Rectal smooth muscle tissue (tissue), 1 donor: ENCODE data around the gene SMCO1.
"Not testable (repeated sequence)": the region's sequence is repeated elsewhere in the genome, so short reads cannot be mapped to it uniquely, and the experiment has no call there.

Experiments used
- H3K27ac ChIP-seq: one replicate; pipeline ENCODE4 v1.7.0; 2013; ENCODE audit warnings: low read depth, low read length, inconsistent platforms
- H3K27me3 ChIP-seq: one replicate; pipeline ENCODE4 v1.7.0; 2013; ENCODE audit warnings: low read length; ENCODE audit not compliant: control insufficient read depth, insufficient read depth
- H3K36me3 ChIP-seq: one replicate; pipeline ENCODE4 v1.7.0; 2013; ENCODE audit warnings: low read length; ENCODE audit not compliant: control insufficient read depth, insufficient read depth
- H3K4me1 ChIP-seq: one replicate; pipeline ENCODE4 v1.7.0; 2013; ENCODE audit warnings: low read length; ENCODE audit not compliant: control insufficient read depth, insufficient read depth
- H3K4me3 ChIP-seq: one replicate; pipeline ENCODE4 v1.7.0; 2013; ENCODE audit warnings: low read length
- H3K9ac ChIP-seq: one replicate; pipeline ENCODE4 v1.7.0; 2013; ENCODE audit warnings: low read length

Gene SMCO1

DNA sequence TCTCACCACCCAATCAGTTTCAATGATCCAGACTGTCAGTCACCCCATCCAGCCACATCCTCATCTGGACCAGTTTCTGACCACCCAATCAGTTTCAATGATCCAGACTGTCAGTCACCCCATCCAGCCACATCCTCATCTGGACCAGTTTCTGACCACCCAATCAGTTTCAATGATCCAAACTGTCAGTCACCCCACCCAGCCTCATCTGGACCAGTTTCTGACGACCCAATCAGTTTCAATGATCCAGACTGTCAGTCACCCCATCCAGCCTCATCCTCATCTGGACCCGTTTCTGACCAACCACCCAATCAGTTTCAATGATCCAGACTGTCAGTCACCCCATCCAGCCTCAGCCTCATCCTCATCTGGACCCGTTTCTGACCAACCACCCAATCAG lies 45.0 kb downstream of the SMCO1 start:
- H3K36me3 ChIP-seq = peaks cover 18% of the 10 kb centered on the region

DNA sequence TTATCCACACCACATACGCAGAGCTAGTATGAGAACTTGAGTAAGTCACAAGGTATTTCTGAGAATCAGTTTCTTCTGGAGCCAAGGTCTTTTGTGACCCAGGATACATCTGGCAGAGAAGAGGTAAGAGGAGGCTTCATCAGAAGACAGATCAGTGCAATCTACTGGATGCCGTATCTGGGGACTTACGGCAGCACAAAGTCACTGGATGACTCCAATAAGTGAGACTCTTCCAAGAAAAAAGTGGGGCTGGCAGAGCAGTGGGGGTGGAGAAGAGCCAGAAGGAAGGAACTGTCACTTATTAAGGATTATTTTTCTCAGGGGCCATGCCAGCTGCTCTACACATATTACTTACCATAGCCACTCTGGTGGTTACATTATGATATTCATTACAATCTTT lies 51.3 kb downstream of the SMCO1 start:
- Histone ChIP-seq H3K9ac (no peak overlapping the region), H3K36me3 (no peaks in the 10 kb centered on the region), H3K27ac (no peak overlapping the region), H3K4me1 (no peaks in the 10 kb centered on the region), H3K27me3 (no peaks in the 10 kb centered on the region), H3K4me3 (no peak overlapping the region)

More for the DNA sequence above, 45.0 kb downstream of the SMCO1 start:
- H3K27ac ChIP-seq, H3K9ac ChIP-seq, H3K27me3 ChIP-seq, H3K4me1 ChIP-seq, H3K4me3 ChIP-seq: not testable (repeated sequence)

- Histone ChIP-seq H3K9ac (no peak overlapping the region), H3K36me3 (no peaks in the 10 kb centered on the region), H3K27ac (no peak overlapping the region), H3K4me1 (no peaks in the 10 kb centered on the region), H3K4me3 (no peak overlapping the region), H3K27me3 (no peaks in the 10 kb centered on the region)
Observed at GRCh38 chr3:196463478-196463756, 51.7 kb downstream of the SMCO1 start.

DNA sequence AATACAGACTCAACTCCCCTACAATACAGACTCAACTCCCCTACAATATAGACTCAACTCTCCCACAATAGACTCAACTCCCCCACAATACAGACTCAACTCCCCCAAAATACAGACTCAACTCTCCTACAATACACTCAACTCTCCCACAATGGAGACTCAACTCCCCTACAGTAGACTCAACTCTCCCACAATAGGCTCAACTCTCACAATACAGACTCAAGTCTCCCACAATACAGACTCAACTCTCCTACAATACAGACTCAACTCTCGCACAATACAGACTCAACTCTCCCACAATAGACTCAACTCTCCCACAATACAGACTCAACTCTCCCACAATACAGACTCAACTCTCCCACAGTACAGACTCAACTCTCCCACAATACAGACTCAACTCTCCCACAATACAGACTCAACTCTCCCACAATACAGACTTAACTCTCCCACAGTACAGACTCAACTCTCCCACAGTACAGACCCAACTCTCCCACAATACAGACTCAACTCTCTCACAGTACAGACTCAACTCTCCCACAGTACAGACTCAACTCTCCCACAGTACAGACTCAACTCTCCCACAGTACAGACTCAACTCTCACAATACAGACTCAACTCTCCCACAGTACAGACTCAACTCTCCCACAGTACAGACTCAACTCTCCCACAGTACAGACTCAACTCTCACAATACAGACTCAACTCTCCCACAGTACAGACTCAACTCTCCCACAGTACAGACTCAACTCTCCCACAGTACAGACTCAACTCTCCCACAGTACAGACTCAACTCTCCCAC lies 52.3 kb downstream of the SMCO1 start:
- H3K4me3 ChIP-seq, H3K27me3 ChIP-seq, H3K9ac ChIP-seq, H3K27ac ChIP-seq, H3K36me3 ChIP-seq, H3K4me1 ChIP-seq: not testable (repeated sequence)

DNA sequence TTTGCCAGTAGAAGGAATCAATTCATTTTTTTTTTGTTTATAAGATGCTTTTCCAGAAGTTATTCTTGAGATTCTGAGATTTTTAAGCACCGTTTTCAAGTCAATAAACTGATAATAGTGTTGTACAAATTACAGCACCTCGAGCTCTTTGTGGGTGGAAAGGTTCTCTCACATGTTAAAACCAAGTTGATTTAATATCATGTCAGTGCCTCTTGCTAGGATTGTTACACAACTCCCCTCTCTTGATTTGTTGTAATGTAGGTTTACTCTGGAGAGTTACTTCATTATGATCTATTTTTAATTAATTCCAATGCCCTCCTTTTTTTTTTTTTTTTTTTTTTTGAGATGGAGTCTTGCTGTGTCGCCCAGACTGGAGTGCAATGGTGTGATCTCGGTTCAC lies 57.1 kb downstream of the SMCO1 start:
- H3K4me3 ChIP-seq = no peak overlapping the region
- H3K27me3 ChIP-seq = no peaks in the 10 kb centered on the region
- no peak overlapping the region for H3K27ac ChIP-seq
- H3K36me3 ChIP-seq = no peaks in the 10 kb centered on the region
- H3K4me1 ChIP-seq = no peaks in the 10 kb centered on the region
- H3K9ac ChIP-seq = no peak overlapping the region

DNA sequence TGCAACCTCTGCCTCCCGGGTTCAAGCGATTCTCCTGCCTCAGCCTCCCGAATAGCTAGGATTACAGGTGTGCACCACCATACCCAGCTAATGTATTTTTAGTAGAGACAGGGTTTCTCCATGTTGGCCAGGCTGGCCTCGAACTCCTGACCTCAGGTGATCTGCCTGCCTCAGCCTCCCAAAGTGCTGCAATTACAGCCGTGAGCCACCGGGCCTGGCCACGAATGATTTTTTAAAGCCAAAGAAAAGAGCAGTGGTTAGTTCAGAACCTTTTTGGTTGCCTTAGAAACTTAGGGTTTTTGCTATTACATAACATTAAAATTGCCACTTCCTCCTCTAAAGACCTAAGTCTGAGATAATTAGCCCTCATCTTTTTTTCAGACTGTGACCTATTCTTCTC lies 57.7 kb downstream of the SMCO1 start:
- not testable (repeated sequence) for H3K4me1 ChIP-seq, H3K36me3 ChIP-seq, H3K27me3 ChIP-seq, H3K4me3 ChIP-seq, H3K27ac ChIP-seq, H3K9ac ChIP-seq
